Activated CD8-positive, alpha-beta T cell treated with anti-CD3 and anti-CD28 coated beads for 36 hours (primary cell): ENCODE measurements around the gene SYNCRIP. TPM values are rescaled to one million over a fixed set of nuclear protein-coding genes. Genes with fewer than 3 reads are reported as not detected.
"Not testable (repeated sequence)": the region's sequence is repeated elsewhere in the genome, so short reads cannot be mapped to it uniquely, and the experiment has no call there.

Experiments used
- ATAC-seq: fragments of 200-7000 bp; cut with Tn5 transposase; one replicate; pipeline ENCODE4 v1.10.0; 2021; ENCODE audit warnings: mild to moderate bottlenecking, moderate library complexity
- CTCF ChIA-PET: fragments of 350-600 bp; sonication (Branson Sonifier 250); formaldehyde crosslinking; loops from one replicate; lab custom pipeline; 2021; ENCODE audit warnings: antibody characterized with exemption; lab: Charles Lee
- POLR2A ChIA-PET: fragments of 350-600 bp; sonication (Branson Sonifier 250); formaldehyde crosslinking; loops from one replicate; lab custom pipeline; 2021; ENCODE audit warnings: antibody characterized with exemption; lab: Charles Lee
- DNase-seq: peaks from one replicate; pipeline ENCODE4 v3.0.0-alpha.2; 2020
- H3K27ac Mint-ChIP-seq: one replicate; pipeline ENCODE4 v1.8.0; 2021; ENCODE audit warnings: mild to moderate bottlenecking, mixed read lengths
- H3K27me3 Mint-ChIP-seq: one replicate; pipeline ENCODE4 v1.8.0; 2021; ENCODE audit warnings: mixed read lengths
- H3K36me3 Mint-ChIP-seq: one replicate; pipeline ENCODE4 v1.8.0; 2021; ENCODE audit warnings: low read depth, mixed read lengths
- H3K4me1 Mint-ChIP-seq: one replicate; pipeline ENCODE4 v1.8.0; 2021; ENCODE audit warnings: low read depth, mixed read lengths
- H3K4me3 Mint-ChIP-seq: one replicate; pipeline ENCODE4 v1.8.0; 2021; ENCODE audit warnings: mild to moderate bottlenecking, moderate library complexity, mixed read lengths
- H3K9me3 Mint-ChIP-seq: one replicate; pipeline ENCODE4 v1.8.0; 2021; ENCODE audit warnings: mixed read lengths
- CTCF ChIP-seq: fragments of 200-600 bp; IDR thresholded peaks from one replicate; pipeline ENCODE4 v1.8.0; 2022; ENCODE audit warnings: antibody characterized with exemption, mild to moderate bottlenecking
- intact Hi-C: fragments of 100-400 bp; cut with micrococcal nuclease; formaldehyde crosslinking; loops from one replicate; pipeline ENCODE4 v1.10.0; 2022
- total RNA-seq, 2 experiments: library from RNA; stranded (reverse); gene quantifications; one replicate each; pipeline ENCODE4 v1.2.3, GENCODE V29; 2021

The SYNCRIP gene
- total RNA-seq, 2 experiments from 2014 or later: 167 to 179 TPM

GRCh38 chr6:85684133-85684808, 41.6 kb upstream of the SYNCRIP start:
- ChIA-PET POLR2A (no interaction called here), CTCF (no interaction called here)
- intact Hi-C loops: no loop called here
- H3K4me1 Mint-ChIP-seq: peaks cover 13% of the 10 kb centered on the region
- ATAC-seq (no peak), DNase-seq (no peak)
- H3K36me3 Mint-ChIP-seq: peaks cover 9% of the 10 kb centered on the region
- no peak for TF ChIP-seq CTCF
- H3K9me3 Mint-ChIP-seq: peaks cover 6% of the 10 kb centered on the region
- no peaks in the 10 kb centered on the region for H3K27me3 Mint-ChIP-seq
- no peak overlapping the region for H3K4me3 Mint-ChIP-seq
- no peak overlapping the region for H3K27ac Mint-ChIP-seq

- H3K9me3 Mint-ChIP-seq, intact Hi-C loops, CTCF ChIA-PET, H3K4me3 Mint-ChIP-seq, ATAC-seq, H3K27me3 Mint-ChIP-seq, DNase-seq, POLR2A ChIA-PET, H3K27ac Mint-ChIP-seq: not testable (repeated sequence)
- Mint-ChIP-seq H3K4me1 (peaks cover 13% of the 10 kb centered on the region), H3K36me3 (peaks cover 27% of the 10 kb centered on the region)
These were observed 39.2 kb upstream of the SYNCRIP start for GRCh38 chr6:85681899-85682298.

- intact Hi-C loops: no loop called here
- H3K27me3 Mint-ChIP-seq: no peaks in the 10 kb centered on the region
- peak overlapping the region; percentile 94 for H3K4me3 Mint-ChIP-seq
- peaks cover 6% of the 10 kb centered on the region for H3K9me3 Mint-ChIP-seq
- H3K36me3 Mint-ChIP-seq: peaks cover 42% of the 10 kb centered on the region
- DNase-seq (no peak), ATAC-seq (no peak)
- POLR2A ChIA-PET: no interaction called here
- peak overlapping the region; percentile 27 for H3K27ac Mint-ChIP-seq
- peaks cover 20% of the 10 kb centered on the region for H3K4me1 Mint-ChIP-seq
- no peak for TF ChIP-seq CTCF
- CTCF ChIA-PET: no interaction called here
These were observed 37.7 kb upstream of the SYNCRIP start for GRCh38 chr6:85680388-85680787.

- peak overlapping the region; percentile 94 for H3K27ac Mint-ChIP-seq
- ATAC-seq: no peak
- DNase-seq: peak; percentile 15
- ChIA-PET POLR2A (interaction anchor here (1.0 to 10.8 kb wide), 17 partner anchors 10 to 230 kb away, joined by 3 to 913 read pairs (median 7); partner anchors contain the start of genes NT5E, SNX14 and SYNCRIP), CTCF (interaction anchor here (1.7 to 2.9 kb wide), 2 partner anchors 10 to 39 kb away, joined by 7 to 31 read pairs; partner anchors contain the start of gene SYNCRIP)
- TF ChIP-seq CTCF: no peak
- peak overlapping the region; percentile 94 for H3K4me3 Mint-ChIP-seq
- no peaks in the 10 kb centered on the region for H3K27me3 Mint-ChIP-seq
- peaks cover 6% of the 10 kb centered on the region for H3K9me3 Mint-ChIP-seq
- intact Hi-C loops: loop anchor here (2.0 to 10.0 kb wide), 4 partner anchors 37 to 215 kb away; partner anchors contain the start of gene SYNCRIP
- H3K36me3 Mint-ChIP-seq: peaks cover 50% of the 10 kb centered on the region
- peaks cover 28% of the 10 kb centered on the region for H3K4me1 Mint-ChIP-seq
These were observed 36.9 kb upstream of the SYNCRIP start for GRCh38 chr6:85679445-85680123.

- CTCF ChIA-PET: interaction anchor here (0.6 to 2.9 kb wide), 8 partner anchors 9 to 1793 kb away, joined by 3 to 31 read pairs (median 3); partner anchors contain the start of gene SYNCRIP
- Mint-ChIP-seq H3K4me3 (peak overlapping the region; percentile 94), H3K27me3 (no peaks in the 10 kb centered on the region), H3K9me3 (peaks cover 6% of the 10 kb centered on the region), H3K4me1 (peaks cover 35% of the 10 kb centered on the region), H3K27ac (peak overlapping the region; percentile 94), H3K36me3 (peaks cover 58% of the 10 kb centered on the region)
- no peak for TF ChIP-seq CTCF
- POLR2A ChIA-PET: interaction anchor here (0.6 to 10.8 kb wide), 27 partner anchors 9 to 301 kb away, joined by 3 to 913 read pairs (median 6); partner anchors contain the start of genes NT5E, SNX14 and SYNCRIP
- ATAC-seq: peak; percentile 90
- intact Hi-C loops: loop anchor here (2.0 to 10.0 kb wide), 4 partner anchors 36 to 214 kb away; partner anchors contain the start of gene SYNCRIP
- peak; percentile 98 for DNase-seq
These were observed 36.1 kb upstream of the SYNCRIP start for GRCh38 chr6:85678602-85679444.
